ENCODE results near the gene PLEKHH1. TPM values are rescaled to one million over a fixed set of nuclear protein-coding genes. Genes with fewer than 3 reads are reported as not detected.

Gene PLEKHH1
- total RNA-seq, 1 donor from 2014 or later, result 3.7 TPM

- Histone ChIP-seq H3K27me3 (ENCODE audit: low read depth) (no peaks in the 10 kb centered on the region), H3K36me3 (no peaks in the 10 kb centered on the region), H3K4me3 (peak overlapping the region; percentile 72), H3K4me1 (peaks cover 14% of the 10 kb centered on the region), H3K27ac (replicated peaks) (peak overlapping the region; percentile 68), H3K9me3 (replicated peaks) (no peaks in the 10 kb centered on the region)
- DNase-seq, result no peak
- TF ChIP-seq CTCF (IDR thresholded peaks at IDR 0.05; ENCODE audit: borderline replicate concordance), result no peak
- intact Hi-C loops (cut with micrococcal nuclease), result no loop called here
Measured at GRCh38 chr14:67533754-67534085, 630 bp downstream of the PLEKHH1 start.

- Histone ChIP-seq H3K27ac (replicated peaks) (no peak overlapping the region), H3K4me3 (no peak overlapping the region), H3K27me3 (ENCODE audit: low read depth) (peaks cover 6% of the 10 kb centered on the region), H3K4me1 (peaks cover 14% of the 10 kb centered on the region), H3K36me3 (no peaks in the 10 kb centered on the region), H3K9me3 (replicated peaks) (no peaks in the 10 kb centered on the region)
- intact Hi-C loops (cut with micrococcal nuclease), result no loop called here
- DNase-seq, result no peak
- no peak for TF ChIP-seq CTCF (IDR thresholded peaks at IDR 0.05; ENCODE audit: borderline replicate concordance)
Measured at GRCh38 chr14:67536087-67536486, 3.0 kb downstream of the PLEKHH1 start.

- Histone ChIP-seq H3K4me3 (no peak overlapping the region), H3K27me3 (ENCODE audit: low read depth) (peaks cover 6% of the 10 kb centered on the region), H3K36me3 (peaks cover 8% of the 10 kb centered on the region), H3K9me3 (replicated peaks) (no peaks in the 10 kb centered on the region), H3K4me1 (peaks cover 9% of the 10 kb centered on the region), H3K27ac (replicated peaks) (no peak overlapping the region)
- no peak for DNase-seq
- no peak for TF ChIP-seq CTCF (IDR thresholded peaks at IDR 0.05; ENCODE audit: borderline replicate concordance)
- intact Hi-C loops (cut with micrococcal nuclease), result no loop called here
Measured at GRCh38 chr14:67537736-67538135, 4.6 kb downstream of the PLEKHH1 start.

- DNase-seq, result no peak
- Histone ChIP-seq H3K4me3 (no peak overlapping the region), H3K4me1 (peaks cover 4% of the 10 kb centered on the region), H3K27ac (replicated peaks) (no peak overlapping the region), H3K27me3 (ENCODE audit: low read depth) (peaks cover 6% of the 10 kb centered on the region), H3K36me3 (peaks cover 8% of the 10 kb centered on the region), H3K9me3 (replicated peaks) (no peaks in the 10 kb centered on the region)
- TF ChIP-seq CTCF (IDR thresholded peaks at IDR 0.05; ENCODE audit: borderline replicate concordance), result no peak
- intact Hi-C loops (cut with micrococcal nuclease), result no loop called here
Measured at GRCh38 chr14:67538501-67538900, 5.4 kb downstream of the PLEKHH1 start.

- Histone ChIP-seq H3K4me1 (no peaks in the 10 kb centered on the region), H3K27me3 (ENCODE audit: low read depth) (peaks cover 6% of the 10 kb centered on the region), H3K27ac (replicated peaks) (no peak overlapping the region), H3K36me3 (peaks cover 10% of the 10 kb centered on the region), H3K4me3 (no peak overlapping the region), H3K9me3 (replicated peaks) (no peaks in the 10 kb centered on the region)
- intact Hi-C loops (cut with micrococcal nuclease), result no loop called here
- DNase-seq, result no peak
- no peak for TF ChIP-seq CTCF (IDR thresholded peaks at IDR 0.05; ENCODE audit: borderline replicate concordance)
Measured at GRCh38 chr14:67539116-67539515, 6.0 kb downstream of the PLEKHH1 start.

Data from left ventricle myocardium inferior (tissue), 1 donor.